HG03025 (cell line): ENCODE measurements around the gene DIRAS1.

Experiments used
- ATAC-seq: cut with Tn5 transposase; IDR thresholded peaks from one replicate; pipeline ENCODE4 v1.9.1; 2021; ENCODE audit warnings: mild to moderate bottlenecking, moderate library complexity; ENCODE audit not compliant: unreplicated experiment, low FRiP score

DIRAS1 gene

DNA sequence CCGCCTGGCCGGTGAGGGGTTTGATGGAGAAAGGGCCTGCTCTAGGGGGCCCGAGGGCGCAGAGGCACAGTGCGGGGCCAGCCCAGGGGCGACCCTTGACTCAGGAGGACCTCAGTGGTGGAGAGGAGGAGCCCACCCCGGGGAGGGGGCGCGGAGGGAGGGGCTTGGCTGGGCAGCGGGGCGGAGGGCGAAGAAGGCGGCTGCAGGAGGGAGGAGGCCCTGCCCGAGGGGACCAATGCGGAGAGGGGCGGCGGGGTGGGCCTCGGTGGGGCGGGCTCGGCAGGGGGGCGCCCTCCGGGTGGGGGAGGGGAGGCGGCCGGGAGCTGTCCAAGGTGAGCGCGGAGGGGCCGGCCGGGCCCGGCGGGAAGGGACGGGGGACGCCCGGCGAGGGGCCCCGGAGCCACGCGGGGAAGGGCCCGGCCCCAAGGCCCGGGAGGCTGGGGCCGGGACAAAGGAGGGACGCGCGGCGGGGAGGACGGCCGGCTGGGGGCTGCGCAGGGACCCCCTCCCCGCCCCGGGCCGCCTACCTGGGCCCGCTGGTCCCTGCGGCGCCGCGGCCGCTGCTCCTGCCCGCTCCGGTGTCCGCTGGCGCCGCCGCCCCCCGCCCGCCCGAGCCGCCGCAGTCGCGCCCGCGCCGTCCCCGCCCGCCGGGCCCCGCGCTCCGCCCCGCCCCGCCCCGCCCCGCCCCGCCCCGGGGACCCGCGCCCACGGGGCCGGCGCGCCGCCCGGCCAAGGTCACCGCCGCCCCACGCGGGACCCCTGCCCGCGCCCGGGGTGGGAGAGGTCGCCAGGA lies at the start of gene DIRAS1:
TSS of gene DIRAS1 (minus strand) at position 596 of the 793 bp plus-strand sequence. CDS start 3,566 bp downstream, outside the sequence.
- ATAC-seq = no peak

- no peak for ATAC-seq
Observed at GRCh38 chr19:2770055-2771013, 49.2 kb upstream of the DIRAS1 start.

GRCh38 chr19:2769218-2769617 lies 48.0 kb upstream of the DIRAS1 start:
- ATAC-seq = no peak

DNA sequence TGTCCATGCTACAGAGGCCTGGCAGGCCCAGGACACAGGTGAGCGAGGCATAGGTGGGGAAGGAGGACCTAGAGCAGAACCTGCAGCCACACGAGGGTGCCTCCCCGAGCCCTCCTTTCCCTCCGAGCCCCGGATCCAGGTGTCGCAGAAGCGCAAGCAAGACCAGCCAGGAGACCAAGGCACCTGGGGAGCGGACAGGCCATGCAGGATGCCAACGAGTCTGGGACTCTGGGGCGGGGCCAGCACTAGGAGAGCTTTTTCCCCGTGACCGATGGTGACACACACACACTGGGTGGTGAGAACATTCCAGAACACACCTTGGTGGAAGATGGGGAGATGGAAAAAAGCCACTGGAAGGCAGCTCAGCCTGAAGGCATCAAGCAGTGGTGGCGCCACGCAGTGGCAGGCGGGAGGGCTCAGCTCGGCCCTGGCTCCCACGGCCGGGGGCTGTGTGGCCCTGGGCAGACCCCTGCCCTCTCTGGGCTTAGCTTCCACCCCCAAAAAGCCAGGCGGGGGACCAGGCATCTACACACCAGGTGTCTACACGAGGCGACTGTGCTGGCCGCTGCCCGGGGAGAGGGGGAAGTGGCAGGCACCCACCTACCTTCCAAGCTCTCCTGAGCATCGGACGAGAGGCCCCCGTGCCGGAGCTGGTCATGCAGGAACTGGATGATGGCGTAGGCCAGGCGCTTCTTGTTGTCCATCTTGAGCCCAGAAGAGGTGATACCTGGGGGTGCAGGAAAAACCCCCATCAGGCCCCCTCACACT lies 47.4 kb upstream of the DIRAS1 start:
- no peak for ATAC-seq

DNA sequence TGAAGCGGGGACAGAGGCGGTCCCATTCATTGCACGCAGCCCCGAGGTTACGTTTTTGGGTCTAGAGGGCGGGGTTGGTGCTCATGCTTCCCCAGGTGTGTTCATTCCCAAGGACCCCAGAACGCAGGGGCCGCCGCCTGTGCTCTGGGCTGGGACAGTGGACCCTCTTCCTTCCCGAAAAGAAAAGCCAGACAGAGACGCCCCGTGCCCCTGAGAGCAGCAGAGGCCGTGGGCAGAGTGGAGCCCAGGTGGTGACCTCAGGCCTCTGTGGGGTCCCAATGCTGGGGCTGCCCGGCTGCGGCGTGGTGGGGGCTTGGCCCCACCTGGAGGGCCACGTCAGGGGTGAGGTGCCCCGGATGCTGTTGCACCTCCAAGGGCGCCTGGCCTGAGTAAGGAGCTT lies 46.5 kb upstream of the DIRAS1 start:
- no peak for ATAC-seq

DNA sequence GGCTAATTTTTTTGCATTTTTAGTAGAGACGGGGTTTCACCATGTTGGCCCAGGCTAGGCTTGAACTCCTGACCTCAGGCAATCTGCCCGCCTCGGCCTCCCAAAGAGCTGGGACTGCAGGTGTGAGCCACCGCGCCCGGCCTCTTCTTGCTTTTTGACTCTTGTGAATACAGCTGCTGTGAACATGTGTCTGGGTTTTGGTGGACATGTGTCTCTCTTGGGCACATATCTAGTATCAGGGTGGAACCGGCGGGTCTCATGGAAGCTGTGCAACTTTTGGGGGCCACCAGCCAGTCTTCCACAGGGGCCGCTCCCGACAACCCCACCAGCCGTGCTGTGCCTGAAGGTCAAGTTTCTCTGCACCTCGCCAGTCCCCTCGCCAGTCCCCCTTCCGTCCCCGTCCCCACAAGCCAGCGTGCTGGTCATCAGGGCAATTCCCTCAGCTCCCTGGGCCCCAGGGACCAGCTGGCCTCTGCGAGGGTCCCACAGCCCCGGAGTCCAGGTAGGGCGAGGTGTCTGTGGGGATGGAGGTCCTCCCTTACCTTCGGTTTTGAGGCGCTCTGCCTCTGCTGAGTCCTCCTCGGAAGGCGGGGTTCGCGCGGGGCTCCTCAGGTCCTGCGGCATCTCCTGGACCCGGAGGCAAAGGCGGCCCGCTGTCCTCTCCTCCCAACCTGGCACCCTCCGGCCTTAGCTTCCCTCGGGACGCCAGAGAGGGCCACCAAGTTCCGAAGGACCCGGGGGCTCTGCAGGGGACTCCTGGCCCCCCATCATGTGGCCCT lies 45.6 kb upstream of the DIRAS1 start:
- ATAC-seq = no peak

DNA sequence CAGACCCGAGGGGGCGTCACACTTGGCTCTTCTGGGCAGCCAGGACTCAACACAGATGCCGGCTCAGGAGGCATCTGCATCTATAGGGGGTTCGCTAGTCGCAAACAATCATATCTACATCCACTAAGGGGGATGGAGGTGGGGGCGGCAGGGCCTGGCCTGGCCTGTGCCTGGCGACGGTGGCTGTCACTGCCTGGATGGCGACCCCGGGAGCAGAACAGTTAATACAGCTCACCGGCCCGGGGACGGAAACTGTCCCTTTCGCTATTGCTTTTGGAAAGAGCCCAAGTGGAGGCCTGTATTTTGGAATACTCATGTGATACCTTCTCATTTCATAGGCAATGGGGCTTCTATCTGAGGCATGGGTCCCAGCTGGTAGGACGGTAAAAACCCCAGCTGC lies 44.2 kb upstream of the DIRAS1 start:
- no peak for ATAC-seq

DNA sequence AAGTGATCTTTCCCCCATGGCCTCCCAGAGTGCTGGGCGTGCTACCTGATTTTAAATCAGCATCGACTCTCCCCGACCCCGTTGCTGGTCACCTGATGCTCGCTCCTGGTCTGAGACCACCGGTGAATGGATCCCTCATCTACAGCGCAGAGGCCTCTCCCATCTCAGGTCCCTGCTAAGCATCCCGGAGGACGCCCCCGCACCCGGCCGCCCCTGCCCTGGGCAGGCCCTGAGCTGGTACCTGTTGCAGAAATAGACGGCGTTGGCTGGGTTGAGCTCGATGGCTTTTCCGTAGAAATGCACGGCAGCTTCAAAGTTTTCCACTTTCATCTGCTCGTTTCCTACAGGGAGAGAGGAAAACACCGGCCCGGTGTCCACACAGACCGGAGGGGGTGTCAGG lies 43.8 kb upstream of the DIRAS1 start:
- no peak for ATAC-seq

GRCh38 chr19:2763687-2764086 lies 42.5 kb upstream of the DIRAS1 start:
- ATAC-seq = no peak

- no peak for ATAC-seq
Observed at GRCh38 chr19:2762783-2763496, 41.8 kb upstream of the DIRAS1 start.

DNA sequence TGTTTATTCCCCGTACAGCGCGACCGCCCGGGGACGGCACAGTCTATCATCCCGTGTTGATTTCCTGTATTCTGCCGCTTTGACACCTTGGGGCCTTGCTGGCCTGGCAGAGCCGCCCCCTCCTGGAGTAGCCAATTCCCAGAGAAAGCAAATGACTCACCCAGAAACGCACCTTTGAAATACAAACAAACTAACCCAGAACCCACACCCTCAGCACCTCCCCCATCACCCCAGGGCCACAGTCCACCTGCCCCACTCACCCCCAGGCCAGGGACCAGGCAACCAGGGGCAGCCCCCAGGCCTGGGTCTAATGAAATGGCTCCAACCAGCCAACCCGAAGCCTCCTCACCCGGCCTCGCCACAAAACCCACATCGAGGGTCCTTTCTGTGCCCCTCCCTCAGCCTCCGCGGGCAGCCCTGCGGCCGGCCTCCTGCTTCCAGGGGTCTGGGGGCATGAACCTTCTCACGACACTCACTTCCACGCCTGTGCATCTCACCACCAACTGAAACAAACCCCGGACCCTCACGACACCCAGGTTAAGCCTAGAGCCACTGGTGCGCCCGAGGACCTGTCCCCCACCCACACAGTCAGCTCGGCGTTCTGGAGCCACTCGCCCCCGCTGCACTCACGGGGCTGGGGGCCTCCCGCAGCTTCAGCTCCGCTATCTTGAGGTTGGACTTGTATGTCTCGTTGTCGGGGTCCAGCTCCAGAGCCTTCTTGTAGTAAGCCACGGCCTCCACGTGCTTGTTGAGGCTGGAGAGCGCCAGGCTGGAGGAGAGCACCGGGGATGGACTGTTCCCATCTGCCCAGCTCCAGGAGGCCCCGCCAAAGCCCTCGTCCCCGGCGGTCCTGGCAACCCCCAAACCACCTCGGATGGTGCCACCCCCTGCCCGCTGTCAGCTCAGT lies 41.0 kb upstream of the DIRAS1 start:
- ATAC-seq = no peak

- ATAC-seq = no peak
Observed at GRCh38 chr19:2761309-2761677, 40.1 kb upstream of the DIRAS1 start.

DNA sequence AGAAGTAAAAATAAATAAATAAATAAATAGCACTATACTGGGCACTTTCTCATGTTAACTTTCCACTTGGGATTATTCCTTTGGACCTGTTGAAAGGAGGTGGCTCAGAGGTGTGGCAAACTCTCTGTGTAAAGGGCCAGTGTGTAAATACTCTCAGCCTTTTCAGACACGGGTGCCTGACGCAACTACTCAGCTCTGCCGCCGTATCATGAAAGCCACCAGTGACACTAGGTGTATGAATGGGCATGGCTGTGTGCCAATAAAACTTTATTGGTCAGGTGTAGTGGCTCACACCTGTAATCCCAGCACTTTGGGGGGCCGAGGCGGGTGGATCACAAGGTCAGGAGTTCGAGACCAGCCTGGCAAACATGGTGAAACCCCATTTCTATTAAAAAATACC lies 38.8 kb upstream of the DIRAS1 start:
- no peak for ATAC-seq

GRCh38 chr19:2759362-2759761 lies 38.2 kb upstream of the DIRAS1 start:
- ATAC-seq = no peak

GRCh38 chr19:2758601-2759313 lies 37.6 kb upstream of the DIRAS1 start:
- ATAC-seq = no peak

GRCh38 chr19:2756921-2757881 lies 36.0 kb upstream of the DIRAS1 start:
- ATAC-seq = no peak

GRCh38 chr19:2756477-2756876 lies 35.3 kb upstream of the DIRAS1 start:
- ATAC-seq = no peak
